PC-3 (cell line): ENCODE data around the gene CDCA4. TPM values are rescaled to one million over a fixed set of nuclear protein-coding genes. Genes with fewer than 3 reads are reported as not detected.

Experiments
- ATAC-seq: fragments of 200-7000 bp; cut with Tn5 transposase; 2 replicates; pipeline ENCODE4 v1.9.1; 2020; ENCODE audit warnings: mild to moderate bottlenecking, moderate library complexity
- BruUV-seq: library from RNA; stranded (reverse); fragments of 400-500 nt; replicated peaks from 2 replicates; lab custom pipeline; 2021; lab: Mats Ljungman, UMichigan
- CTCF ChIA-PET: fragments of 300-600 bp; sonication (Branson Sonifier 250); formaldehyde crosslinking; loops from one replicate; lab custom pipeline; 2022; ENCODE audit warnings: antibody characterized with exemption; lab: Charles Lee
- POLR2A ChIA-PET: fragments of 300-600 bp; sonication (Branson Sonifier 250); formaldehyde crosslinking; loops from one replicate; lab custom pipeline; 2022; ENCODE audit warnings: antibody characterized with exemption; ENCODE audit not compliant: unreplicated experiment; lab: Charles Lee
- DNase-seq: peaks from one replicate; pipeline ENCODE4 v3.0.0-alpha.2; 2015
- H2AFZ ChIP-seq: fragments of 300-600 bp; sonication (generic); 2 replicates; pipeline ENCODE4 v1.6.0; 2016; ENCODE audit warnings: antibody characterized with exemption, low read length
- H3F3A ChIP-seq: fragments of 300-600 bp; sonication (generic); one replicate; pipeline ENCODE4 v1.6.0; 2017; ENCODE audit warnings: antibody characterized with exemption, low read length, control low read depth, mild to moderate bottlenecking; ENCODE audit not compliant: unreplicated experiment
- H3K27ac ChIP-seq: fragments of 300-600 bp; sonication (generic); 2 replicates; pipeline ENCODE4 v1.5.1; 2016; ENCODE audit warnings: mild to moderate bottlenecking, low read length
- H3K27me3 ChIP-seq: fragments of 300-600 bp; sonication (generic); 2 replicates; pipeline ENCODE4 v1.6.1; 2016; ENCODE audit warnings: low read length, mixed read lengths
- H3K36me3 ChIP-seq: fragments of 300-600 bp; sonication (generic); 2 replicates; pipeline ENCODE4 v1.6.1; 2016; ENCODE audit warnings: low read depth, mixed run types, low read length, mixed read lengths
- H3K4me1 ChIP-seq: fragments of 300-600 bp; sonication (generic); 2 replicates; pipeline ENCODE4 v1.5.1; 2016; ENCODE audit warnings: low read length; ENCODE audit not compliant: insufficient read depth
- H3K4me2 ChIP-seq: fragments of 300-600 bp; sonication (generic); 2 replicates; pipeline ENCODE4 v1.6.0; 2016; ENCODE audit warnings: low read length
- H3K4me3 ChIP-seq: fragments of 300-600 bp; sonication (generic); 2 replicates; pipeline ENCODE4 v1.5.1; 2016; ENCODE audit warnings: mild to moderate bottlenecking, low read length, mixed read lengths
- H3K79me2 ChIP-seq: fragments of 300-600 bp; sonication (generic); 2 replicates; pipeline ENCODE4 v1.6.1; 2017; ENCODE audit warnings: low read length, mixed read lengths
- H3K9ac ChIP-seq: fragments of 300-600 bp; sonication (generic); 2 replicates; pipeline ENCODE4 v1.6.0; 2016; ENCODE audit warnings: mild to moderate bottlenecking, low read length
- H3K9me2 ChIP-seq: fragments of 300-600 bp; sonication (generic); replicated peaks from 2 replicates; pipeline ENCODE4 v1.6.1; 2016; ENCODE audit warnings: mixed run types, low read length, mixed read lengths
- H3K9me3 ChIP-seq: fragments of 300-600 bp; sonication (generic); 2 replicates; pipeline ENCODE4 v1.6.1; 2016; ENCODE audit warnings: low read length, mixed read lengths
- H4K20me1 ChIP-seq: fragments of 300-600 bp; sonication (generic); 2 replicates; pipeline ENCODE4 v1.6.1; 2016; ENCODE audit warnings: low read length, mixed read lengths
- CTCF ChIP-seq: fragments of 300-600 bp; sonication (generic); conservative IDR thresholded peaks from 2 replicates; pipeline ENCODE4 v1.5.1; 2017; ENCODE audit warnings: antibody characterized with exemption, low read depth, mild to moderate bottlenecking, low read length
- EZH2 ChIP-seq: fragments of 300-600 bp; sonication (generic); IDR thresholded peaks from one replicate; pipeline ENCODE4 v1.6.1; 2017; ENCODE audit warnings: antibody characterized with exemption, mild to moderate bottlenecking, low read length; ENCODE audit not compliant: unreplicated experiment
- EZH2phosphoT487 ChIP-seq: fragments of 300-600 bp; sonication (generic); IDR thresholded peaks from 2 replicates; pipeline ENCODE4 v1.6.1; 2018; ENCODE audit warnings: mild to moderate bottlenecking, antibody characterized with exemption, low read length, borderline replicate concordance
- intact Hi-C: fragments of 100-400 bp; cut with micrococcal nuclease; formaldehyde crosslinking; loops from 2 replicates; pipeline ENCODE4 v1.9.0; 2023
- total RNA-seq: library from RNA; depleted of rRNA; stranded (reverse); fragments of >200 nt; gene quantifications from 2 replicates; pipeline ENCODE4 v1.2.3, GENCODE V29; 2014

CDCA4 gene
- total RNA-seq, 1 experiment from 2014 or later: 113 TPM

- no peaks in the 10 kb centered on the region for H4K20me1 ChIP-seq
- no peaks in the 10 kb centered on the region for H3K27me3 ChIP-seq
- ChIA-PET POLR2A (interaction anchor here (0.6 kb wide), 1 partner anchor 132 kb away, joined by 5 read pairs; no protein-coding TSS in a partner anchor), CTCF (no interaction called here)
- no peak overlapping the region for H3K9ac ChIP-seq
- no peaks in the 10 kb centered on the region for H3K9me2 ChIP-seq
- H3K4me2 ChIP-seq: no peak overlapping the region
- no peak overlapping the region for H3K4me3 ChIP-seq
- TF ChIP-seq EZH2phosphoT487 (no peak), CTCF (no peak), EZH2 (no peak)
- DNase-seq (no peak), ATAC-seq (no peak)
- H3K27ac ChIP-seq: no peak overlapping the region
- H3K36me3 ChIP-seq: no peaks in the 10 kb centered on the region
- H3K9me3 ChIP-seq: no peaks in the 10 kb centered on the region
- no peak overlapping the region for H2AFZ ChIP-seq
- no TSS peak for BruUV-seq
- H3K4me1 ChIP-seq: peaks cover 11% of the 10 kb centered on the region
- H3K79me2 ChIP-seq: no peaks in the 10 kb centered on the region
- intact Hi-C loops: no loop called here
- no peaks in the 10 kb centered on the region for H3F3A ChIP-seq
Observed at GRCh38 chr14:105060751-105061427, 40.0 kb upstream of the CDCA4 start.

- Histone ChIP-seq H3K79me2 (no peaks in the 10 kb centered on the region), H2AFZ (no peak overlapping the region), H3K9ac (no peak overlapping the region), H3K9me3 (no peaks in the 10 kb centered on the region), H3F3A (no peaks in the 10 kb centered on the region), H3K27me3 (no peaks in the 10 kb centered on the region), H4K20me1 (no peaks in the 10 kb centered on the region), H3K4me1 (peaks cover 2% of the 10 kb centered on the region), H3K9me2 (no peaks in the 10 kb centered on the region), H3K4me2 (no peak overlapping the region), H3K4me3 (no peak overlapping the region), H3K27ac (no peak overlapping the region), H3K36me3 (no peaks in the 10 kb centered on the region)
- POLR2A ChIA-PET: no interaction called here
- TF ChIP-seq CTCF (no peak), EZH2 (no peak), EZH2phosphoT487 (no peak)
- no TSS peak for BruUV-seq
- DNase-seq (no peak), ATAC-seq (no peak)
- CTCF ChIA-PET: no interaction called here
- intact Hi-C loops: no loop called here
Observed at GRCh38 chr14:105059925-105060565, 39.2 kb upstream of the CDCA4 start.
